ENCODE data around the gene ZNF184. TPM values are rescaled to one million over a fixed set of nuclear protein-coding genes. Genes with fewer than 3 reads are reported as not detected.

ZNF184 gene
- total RNA-seq, 1 donor from 2014 or later: 7.3 TPM

- H3K27ac Mint-ChIP-seq (ENCODE audit: unreplicated experiment): peak overlapping the region; percentile 87
- no peak for DNase-seq (ENCODE audit: low spot score)
- H3K9me3 Mint-ChIP-seq (ENCODE audit: low read depth): peaks cover 2% of the 10 kb centered on the region
- TF ChIP-seq, protein P1, sequence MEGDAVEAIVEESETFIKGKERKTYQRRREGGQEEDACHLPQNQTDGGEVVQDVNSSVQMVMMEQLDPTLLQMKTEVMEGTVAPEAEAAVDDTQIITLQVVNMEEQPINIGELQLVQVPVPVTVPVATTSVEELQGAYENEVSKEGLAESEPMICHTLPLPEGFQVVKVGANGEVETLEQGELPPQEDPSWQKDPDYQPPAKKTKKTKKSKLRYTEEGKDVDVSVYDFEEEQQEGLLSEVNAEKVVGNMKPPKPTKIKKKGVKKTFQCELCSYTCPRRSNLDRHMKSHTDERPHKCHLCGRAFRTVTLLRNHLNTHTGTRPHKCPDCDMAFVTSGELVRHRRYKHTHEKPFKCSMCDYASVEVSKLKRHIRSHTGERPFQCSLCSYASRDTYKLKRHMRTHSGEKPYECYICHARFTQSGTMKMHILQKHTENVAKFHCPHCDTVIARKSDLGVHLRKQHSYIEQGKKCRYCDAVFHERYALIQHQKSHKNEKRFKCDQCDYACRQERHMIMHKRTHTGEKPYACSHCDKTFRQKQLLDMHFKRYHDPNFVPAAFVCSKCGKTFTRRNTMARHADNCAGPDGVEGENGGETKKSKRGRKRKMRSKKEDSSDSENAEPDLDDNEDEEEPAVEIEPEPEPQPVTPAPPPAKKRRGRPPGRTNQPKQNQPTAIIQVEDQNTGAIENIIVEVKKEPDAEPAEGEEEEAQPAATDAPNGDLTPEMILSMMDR (IDR thresholded peaks at IDR 0.05): no peak
- no peaks in the 10 kb centered on the region for H3K36me3 Mint-ChIP-seq (ENCODE audit: low read depth)
- H3K4me1 Mint-ChIP-seq (ENCODE audit: low read depth): peaks cover 8% of the 10 kb centered on the region
- H3K27me3 Mint-ChIP-seq (ENCODE audit: low read depth): peaks cover 25% of the 10 kb centered on the region
- H3K4me3 Mint-ChIP-seq (ENCODE audit: unreplicated experiment): peak overlapping the region; percentile 83
Observed at GRCh38 chr6:27494987-27495385, 22.1 kb upstream of the ZNF184 start.

DNA sequence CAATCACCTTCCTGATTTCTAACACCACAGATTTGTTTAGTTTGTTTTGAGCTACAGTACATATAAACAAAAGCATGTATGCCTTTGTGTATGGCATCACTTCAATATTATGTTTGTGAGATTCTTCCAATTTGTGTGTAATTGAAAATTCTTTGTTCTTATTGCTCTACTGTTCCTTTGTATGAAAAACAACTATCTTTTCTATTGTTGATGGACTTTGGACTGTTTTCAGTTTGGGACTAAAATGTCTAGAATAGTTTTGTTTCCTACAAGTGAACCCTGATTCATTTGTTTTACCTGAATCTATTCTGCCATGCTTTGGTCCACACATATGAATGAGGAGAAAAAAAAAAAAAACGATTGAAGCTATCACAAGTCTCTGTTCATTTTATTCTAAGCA lies 21.2 kb upstream of the ZNF184 start:
- peaks cover 23% of the 10 kb centered on the region for H3K27me3 Mint-ChIP-seq (ENCODE audit: low read depth)
- peaks cover 8% of the 10 kb centered on the region for H3K4me1 Mint-ChIP-seq (ENCODE audit: low read depth)
- H3K4me3 Mint-ChIP-seq (ENCODE audit: unreplicated experiment): no peak overlapping the region
- no peak for DNase-seq (ENCODE audit: low spot score)
- TF ChIP-seq, protein P1 (IDR thresholded peaks at IDR 0.05): no peak
- H3K36me3 Mint-ChIP-seq (ENCODE audit: low read depth): no peaks in the 10 kb centered on the region
- peaks cover 2% of the 10 kb centered on the region for H3K9me3 Mint-ChIP-seq (ENCODE audit: low read depth)
- no peak overlapping the region for H3K27ac Mint-ChIP-seq (ENCODE audit: unreplicated experiment)

DNA sequence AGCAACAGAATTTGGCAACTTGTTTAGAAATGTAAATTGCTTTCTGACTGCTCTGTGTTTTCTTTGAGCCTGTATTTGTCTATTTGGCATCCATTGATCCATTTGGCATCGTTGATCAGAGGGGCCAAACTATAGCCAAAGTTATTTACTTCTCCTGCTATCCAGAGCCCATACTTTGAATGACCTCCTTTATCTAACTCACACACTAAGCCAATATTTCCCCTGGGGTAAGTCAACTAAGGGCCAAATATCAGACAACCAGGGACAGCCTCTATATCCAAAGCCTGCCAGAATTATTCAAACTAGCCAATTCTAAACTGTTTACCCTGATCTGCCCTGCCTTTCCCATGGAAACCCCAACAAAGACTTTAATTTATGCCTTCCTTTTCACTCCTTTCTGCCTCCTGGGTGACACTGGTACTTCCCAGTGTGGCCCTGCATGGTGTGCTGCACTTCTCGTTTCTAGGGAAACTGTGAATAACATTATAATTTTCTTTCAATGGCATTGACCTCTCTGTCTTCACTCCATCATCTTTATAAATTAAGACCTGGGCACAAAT lies 19.8 kb upstream of the ZNF184 start:
- no peaks in the 10 kb centered on the region for H3K36me3 Mint-ChIP-seq (ENCODE audit: low read depth)
- H3K4me1 Mint-ChIP-seq (ENCODE audit: low read depth): peaks cover 8% of the 10 kb centered on the region
- TF ChIP-seq, protein P1 (IDR thresholded peaks at IDR 0.05): no peak
- peaks cover 23% of the 10 kb centered on the region for H3K27me3 Mint-ChIP-seq (ENCODE audit: low read depth)
- no peak overlapping the region for H3K27ac Mint-ChIP-seq (ENCODE audit: unreplicated experiment)
- H3K4me3 Mint-ChIP-seq (ENCODE audit: unreplicated experiment): no peak overlapping the region
- no peak for DNase-seq (ENCODE audit: low spot score)
- H3K9me3 Mint-ChIP-seq (ENCODE audit: low read depth): peaks cover 2% of the 10 kb centered on the region

GRCh38 chr6:27479319-27480182 lies 6.6 kb upstream of the ZNF184 start:
- no peak overlapping the region for H3K27ac Mint-ChIP-seq (ENCODE audit: unreplicated experiment)

DNA sequence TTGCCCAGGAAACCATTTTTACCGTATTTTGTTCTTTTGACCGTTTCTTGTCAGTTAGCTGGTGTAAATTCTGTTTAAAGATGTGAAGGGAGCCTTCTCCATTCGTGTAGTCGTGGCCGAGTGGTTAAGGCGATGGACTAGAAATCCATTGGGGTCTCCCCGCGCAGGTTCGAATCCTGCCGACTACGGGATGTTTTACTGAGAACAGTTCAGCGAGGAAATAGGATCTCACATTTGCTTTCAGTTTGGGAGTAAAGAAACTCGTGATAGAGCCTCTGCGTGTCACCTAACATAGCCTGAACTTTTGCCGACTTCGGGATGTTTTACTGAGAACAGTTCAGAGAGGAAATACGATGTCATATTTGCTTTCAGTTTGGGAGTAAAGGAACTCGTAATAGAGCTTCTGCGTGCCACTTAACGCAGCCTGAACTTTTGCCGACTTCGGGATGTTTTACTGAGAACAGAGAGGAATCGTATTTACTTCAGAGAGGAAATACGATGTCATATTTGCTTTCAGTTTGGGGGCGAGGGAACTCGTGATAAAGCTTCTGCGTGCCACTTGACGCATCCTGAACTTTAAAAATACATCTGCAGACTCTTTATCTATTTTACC lies 5.9 kb upstream of the ZNF184 start:
- no peaks in the 10 kb centered on the region for H3K36me3 Mint-ChIP-seq (ENCODE audit: low read depth)
- H3K4me3 Mint-ChIP-seq (ENCODE audit: unreplicated experiment): no peak overlapping the region
- H3K27ac Mint-ChIP-seq (ENCODE audit: unreplicated experiment): no peak overlapping the region
- no peaks in the 10 kb centered on the region for H3K9me3 Mint-ChIP-seq (ENCODE audit: low read depth)
- H3K27me3 Mint-ChIP-seq (ENCODE audit: low read depth): peaks cover 2% of the 10 kb centered on the region
- TF ChIP-seq, protein P1 (IDR thresholded peaks at IDR 0.05): peak; percentile 20
- no peaks in the 10 kb centered on the region for H3K4me1 Mint-ChIP-seq (ENCODE audit: low read depth)
- no peak for DNase-seq (ENCODE audit: low spot score)

More at GRCh38 chr6:27479319-27480182, 6.6 kb upstream of the ZNF184 start:
- peaks cover 2% of the 10 kb centered on the region for H3K27me3 Mint-ChIP-seq (ENCODE audit: low read depth)
- H3K9me3 Mint-ChIP-seq (ENCODE audit: low read depth): no peaks in the 10 kb centered on the region
- no peak for DNase-seq (ENCODE audit: low spot score)
- TF ChIP-seq, protein P1 (IDR thresholded peaks at IDR 0.05): no peak
- H3K36me3 Mint-ChIP-seq (ENCODE audit: low read depth): no peaks in the 10 kb centered on the region
- no peak overlapping the region for H3K4me3 Mint-ChIP-seq (ENCODE audit: unreplicated experiment)
- no peaks in the 10 kb centered on the region for H3K4me1 Mint-ChIP-seq (ENCODE audit: low read depth)

Measured in chondrocyte (in vitro differentiated cells).